ENCODE data around the gene SYCP2L.

The SYCP2L gene

DNA sequence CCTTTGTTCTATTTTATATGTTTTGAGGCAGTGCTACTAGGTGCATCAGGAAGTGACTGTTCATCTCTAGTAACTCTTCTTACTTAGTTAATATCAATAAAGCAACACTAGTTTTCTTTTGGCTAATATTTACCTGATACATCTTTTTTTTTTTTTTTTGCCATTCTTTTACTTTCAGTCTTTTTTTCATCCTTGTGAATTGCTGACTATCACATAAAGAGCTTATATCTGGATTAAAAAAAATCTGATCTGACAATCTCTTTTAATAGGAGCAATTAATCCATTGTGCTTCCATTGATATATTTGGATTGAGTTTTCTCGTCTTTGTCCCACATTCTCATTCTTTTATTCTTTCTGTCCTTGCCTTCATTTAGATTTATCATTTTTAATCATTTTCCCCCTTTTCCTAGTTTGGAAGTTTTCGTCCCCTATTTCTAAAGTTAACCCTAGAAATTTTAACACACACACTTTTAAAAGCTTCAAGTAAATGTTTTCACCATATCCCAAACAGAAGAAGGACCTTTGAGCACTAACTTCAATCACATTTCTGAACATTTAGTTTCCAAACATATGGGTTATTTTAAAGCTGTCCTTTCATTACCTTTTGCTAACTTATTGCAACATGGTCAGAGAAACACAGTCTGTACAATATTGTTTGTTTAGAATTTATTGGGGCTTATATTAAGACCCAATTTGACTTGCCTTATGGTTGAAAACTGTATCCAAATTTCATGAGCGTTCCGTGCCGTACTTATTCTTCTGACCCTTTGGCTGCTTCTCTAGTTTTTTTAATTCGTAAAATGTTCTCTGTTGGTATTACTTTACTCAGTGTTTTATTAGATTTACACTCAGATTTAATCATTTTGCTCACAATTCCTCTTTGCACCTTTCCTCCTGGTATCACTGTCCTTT, 63.0 kb downstream of the SYCP2L start:
- Histone ChIP-seq H2BK120ac (ENCODE audit: insufficient read depth, low read length, poor library complexity) (no peak overlapping the region), H3K27ac (ENCODE audit: low read depth, low read length) (no peak overlapping the region), H3K9me3 (ENCODE audit: insufficient read depth, low read depth, low read length) (no peaks in the 10 kb centered on the region), H3K9ac (ENCODE audit: low read length) (no peak overlapping the region), H3K27me3 (ENCODE audit: insufficient read depth, low read length) (no peaks in the 10 kb centered on the region), H3K4ac (ENCODE audit: low read depth, low read length) (no peak overlapping the region), H2AK5ac (ENCODE audit: low read length) (no peak overlapping the region), H4K91ac (ENCODE audit: low read depth, low read length) (no peak overlapping the region), H3K18ac (ENCODE audit: low read length) (no peak overlapping the region), H2BK12ac (ENCODE audit: low read length) (no peak overlapping the region), H4K8ac (ENCODE audit: low read depth, low read length) (no peak overlapping the region), H4K12ac (ENCODE audit: low read depth, low read length) (no peak overlapping the region), H3K14ac (ENCODE audit: low read length) (no peak overlapping the region), H3K79me1 (ENCODE audit: low read length) (no peaks in the 10 kb centered on the region), H3K4me3 (ENCODE audit: low read depth, low read length) (no peak overlapping the region), H3K4me2 (ENCODE audit: low read length) (no peak overlapping the region), H3K4me1 (ENCODE audit: control insufficient read depth in 1 of 2, insufficient read depth in 2 of 2, low read length in 2 of 2) (no peaks in the 10 kb centered on the region), H3K23ac (ENCODE audit: low read length) (no peak overlapping the region), H2AFZ (ENCODE audit: insufficient read depth, low read length, poor library complexity) (no peak overlapping the region), H3K79me2 (ENCODE audit: control insufficient read depth, insufficient read depth, low read length, poor library complexity) (no peaks in the 10 kb centered on the region), H3K36me3 (ENCODE audit: control insufficient read depth in 1 of 2, insufficient read depth in 2 of 2, low read length in 2 of 2) (no peaks in the 10 kb centered on the region), H2BK5ac (ENCODE audit: low read depth, low read length, poor library complexity) (no peak overlapping the region)
- no CpG with 5 or more reads among the region's 6 CpGs for WGBS (ENCODE audit: extremely low coverage, insufficient coverage, insufficient read length)
- DNase-seq, result no peak

DNA sequence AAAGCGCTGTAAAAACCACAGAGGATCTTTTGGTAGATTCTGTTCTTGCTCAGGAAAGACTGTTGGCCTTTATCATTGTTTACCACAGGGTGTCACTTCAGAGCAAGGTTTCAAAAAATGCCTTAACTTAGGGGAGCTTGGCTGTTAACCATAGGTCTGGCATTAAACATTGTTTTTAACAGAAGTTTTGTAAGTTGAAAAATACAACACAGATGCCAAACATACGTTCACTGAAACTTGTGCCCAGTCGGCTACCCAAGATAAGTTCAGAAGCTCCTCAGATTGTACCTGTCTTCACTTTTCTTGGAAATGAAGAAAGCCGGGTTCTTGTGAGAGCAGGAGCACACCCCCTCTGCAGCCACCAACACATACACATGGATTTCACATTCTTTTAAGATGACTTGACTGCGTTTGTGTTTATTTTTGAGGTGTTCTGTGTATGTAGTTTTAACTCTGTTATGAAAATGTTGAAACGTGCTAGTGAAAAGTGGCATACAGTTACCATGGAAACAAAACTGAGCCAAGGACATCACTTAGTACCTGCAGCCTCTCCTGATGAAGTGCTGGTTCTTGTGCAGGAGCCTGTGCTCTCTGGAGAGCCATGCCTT, 64.9 kb downstream of the SYCP2L start:
- Histone ChIP-seq H3K27ac (ENCODE audit: low read depth, low read length) (no peak overlapping the region), H3K79me1 (ENCODE audit: low read length) (no peaks in the 10 kb centered on the region), H2BK120ac (ENCODE audit: insufficient read depth, low read length, poor library complexity) (no peak overlapping the region), H2AFZ (ENCODE audit: insufficient read depth, low read length, poor library complexity) (no peak overlapping the region), H2BK12ac (ENCODE audit: low read length) (no peak overlapping the region), H2AK5ac (ENCODE audit: low read length) (no peak overlapping the region), H3K4me3 (ENCODE audit: low read depth, low read length) (no peak overlapping the region), H3K4ac (ENCODE audit: low read depth, low read length) (no peak overlapping the region), H4K91ac (ENCODE audit: low read depth, low read length) (no peak overlapping the region), H3K27me3 (ENCODE audit: insufficient read depth, low read length) (no peaks in the 10 kb centered on the region), H4K12ac (ENCODE audit: low read depth, low read length) (no peak overlapping the region), H3K36me3 (ENCODE audit: control insufficient read depth in 1 of 2, insufficient read depth in 2 of 2, low read length in 2 of 2) (no peaks in the 10 kb centered on the region), H3K18ac (ENCODE audit: low read length) (no peak overlapping the region), H3K23ac (ENCODE audit: low read length) (no peak overlapping the region), H3K4me1 (ENCODE audit: control insufficient read depth in 1 of 2, insufficient read depth in 2 of 2, low read length in 2 of 2) (no peaks in the 10 kb centered on the region), H3K9me3 (ENCODE audit: insufficient read depth, low read depth, low read length) (no peaks in the 10 kb centered on the region), H3K79me2 (ENCODE audit: control insufficient read depth, insufficient read depth, low read length, poor library complexity) (no peaks in the 10 kb centered on the region), H4K8ac (ENCODE audit: low read depth, low read length) (no peak overlapping the region), H3K14ac (ENCODE audit: low read length) (no peak overlapping the region), H3K9ac (ENCODE audit: low read length) (no peak overlapping the region), H2BK5ac (ENCODE audit: low read depth, low read length, poor library complexity) (no peak overlapping the region), H3K4me2 (ENCODE audit: low read length) (no peak overlapping the region)
- DNase-seq, result peak; percentile 56 to 75
- no CpG with 5 or more reads among the region's 6 CpGs for WGBS (ENCODE audit: extremely low coverage, insufficient coverage, insufficient read length)

DNA sequence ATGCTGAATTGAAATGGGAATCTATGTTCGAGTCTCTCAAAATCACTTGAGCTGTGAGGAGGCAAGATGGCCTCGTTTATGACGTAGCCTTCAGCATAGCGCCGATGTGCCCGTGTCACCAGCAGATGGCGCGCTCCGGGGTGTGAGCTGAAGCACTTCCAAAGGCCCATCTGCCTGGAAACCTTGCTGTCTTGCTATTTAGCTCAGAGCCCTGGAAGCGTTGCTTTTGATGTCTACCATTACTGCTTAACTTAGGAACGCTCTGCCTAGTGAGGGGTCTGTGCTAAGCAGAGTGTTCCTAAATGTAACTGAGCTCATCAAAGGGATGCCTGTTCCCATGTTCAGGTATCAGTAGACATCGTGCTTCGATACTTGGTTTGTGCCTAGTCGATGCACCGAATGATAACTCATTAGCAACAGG, 67.7 kb downstream of the SYCP2L start:
- no peak overlapping the region for H3K4me3 ChIP-seq (ENCODE audit: low read depth, low read length)
- H3K4me2 ChIP-seq (ENCODE audit: low read length), result no peak overlapping the region
- H2BK5ac ChIP-seq (ENCODE audit: low read depth, low read length, poor library complexity), result no peak overlapping the region
- no peak overlapping the region for H3K27ac ChIP-seq (ENCODE audit: low read depth, low read length)
- H3K79me2 ChIP-seq (ENCODE audit: control insufficient read depth, insufficient read depth, low read length, poor library complexity), result no peaks in the 10 kb centered on the region
- no peak overlapping the region for H2BK12ac ChIP-seq (ENCODE audit: low read length)
- no peak overlapping the region for H2AK5ac ChIP-seq (ENCODE audit: low read length)
- H2BK120ac ChIP-seq (ENCODE audit: insufficient read depth, low read length, poor library complexity), result no peak overlapping the region
- no peaks in the 10 kb centered on the region for H3K27me3 ChIP-seq (ENCODE audit: insufficient read depth, low read length)
- H4K8ac ChIP-seq (ENCODE audit: low read depth, low read length), result no peak overlapping the region
- no peak overlapping the region for H4K12ac ChIP-seq (ENCODE audit: low read depth, low read length)
- DNase-seq, result peak; percentile 84 to 95
- no peak overlapping the region for H3K18ac ChIP-seq (ENCODE audit: low read length)
- H3K9ac ChIP-seq (ENCODE audit: low read length), result no peak overlapping the region
- no CpG with 5 or more reads among the region's 15 CpGs for WGBS (ENCODE audit: extremely low coverage, insufficient coverage, insufficient read length)
- H3K4me1 ChIP-seq (ENCODE audit: control insufficient read depth in 1 of 2, insufficient read depth in 2 of 2, low read length in 2 of 2), result no peaks in the 10 kb centered on the region
- no peak overlapping the region for H3K4ac ChIP-seq (ENCODE audit: low read depth, low read length)
- H3K36me3 ChIP-seq (ENCODE audit: control insufficient read depth in 1 of 2, insufficient read depth in 2 of 2, low read length in 2 of 2), result no peaks in the 10 kb centered on the region
- H3K79me1 ChIP-seq (ENCODE audit: low read length), result no peaks in the 10 kb centered on the region
- no peak overlapping the region for H3K23ac ChIP-seq (ENCODE audit: low read length)
- H2AFZ ChIP-seq (ENCODE audit: insufficient read depth, low read length, poor library complexity), result no peak overlapping the region
- peaks cover 2% of the 10 kb centered on the region for H3K9me3 ChIP-seq (ENCODE audit: insufficient read depth, low read depth, low read length)
- H4K91ac ChIP-seq (ENCODE audit: low read depth, low read length), result no peak overlapping the region
- H3K14ac ChIP-seq (ENCODE audit: low read length), result no peak overlapping the region

DNA sequence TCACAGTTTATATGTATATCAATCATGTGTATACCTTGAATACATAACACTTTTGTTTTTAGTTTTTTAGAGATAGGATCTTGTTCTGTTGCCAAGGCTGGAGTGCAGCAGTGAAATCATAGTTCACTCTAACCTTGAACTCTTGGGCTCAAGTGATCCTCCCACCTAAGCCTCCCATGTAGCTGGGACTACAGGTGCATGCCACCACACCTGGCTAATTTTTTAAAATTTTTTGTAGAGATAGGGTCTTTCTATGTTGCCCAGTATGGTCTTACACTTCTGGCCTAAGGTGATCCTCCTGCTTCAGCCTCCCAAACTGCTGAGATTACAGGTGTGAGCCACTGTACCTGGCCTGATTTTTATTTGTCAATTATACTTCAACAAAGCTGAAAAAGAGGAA, 69.9 kb downstream of the SYCP2L start:
- Histone ChIP-seq H3K14ac (ENCODE audit: low read length) (no peak overlapping the region), H4K12ac (ENCODE audit: low read depth, low read length) (no peak overlapping the region), H2AFZ (ENCODE audit: insufficient read depth, low read length, poor library complexity) (no peak overlapping the region), H3K18ac (ENCODE audit: low read length) (no peak overlapping the region), H4K91ac (ENCODE audit: low read depth, low read length) (no peak overlapping the region), H2BK120ac (ENCODE audit: insufficient read depth, low read length, poor library complexity) (no peak overlapping the region), H3K79me1 (ENCODE audit: low read length) (no peaks in the 10 kb centered on the region), H2AK5ac (ENCODE audit: low read length) (no peak overlapping the region), H2BK5ac (ENCODE audit: low read depth, low read length, poor library complexity) (no peak overlapping the region), H4K8ac (ENCODE audit: low read depth, low read length) (no peak overlapping the region), H3K4ac (ENCODE audit: low read depth, low read length) (no peak overlapping the region), H2BK12ac (ENCODE audit: low read length) (no peak overlapping the region), H3K4me3 (ENCODE audit: low read depth, low read length) (no peak overlapping the region), H3K9me3 (ENCODE audit: insufficient read depth, low read depth, low read length) (peaks cover 2% of the 10 kb centered on the region), H3K23ac (ENCODE audit: low read length) (no peak overlapping the region), H3K4me2 (ENCODE audit: low read length) (no peak overlapping the region), H3K9ac (ENCODE audit: low read length) (no peak overlapping the region), H3K79me2 (ENCODE audit: control insufficient read depth, insufficient read depth, low read length, poor library complexity) (no peaks in the 10 kb centered on the region), H3K36me3 (ENCODE audit: control insufficient read depth in 1 of 2, insufficient read depth in 2 of 2, low read length in 2 of 2) (no peaks in the 10 kb centered on the region), H3K4me1 (ENCODE audit: control insufficient read depth in 1 of 2, insufficient read depth in 2 of 2, low read length in 2 of 2) (no peaks in the 10 kb centered on the region), H3K27me3 (ENCODE audit: insufficient read depth, low read length) (no peaks in the 10 kb centered on the region), H3K27ac (ENCODE audit: low read depth, low read length) (no peak overlapping the region)
- no peak for DNase-seq

Measured in trophoblast cell (in vitro differentiated cells and primary cell).